ENCODE data around the gene CD82.
"Not testable (repeated sequence)": the region's sequence is repeated elsewhere in the genome, so short reads cannot be mapped to it uniquely, and the experiment has no call there.

Gene CD82

DNA sequence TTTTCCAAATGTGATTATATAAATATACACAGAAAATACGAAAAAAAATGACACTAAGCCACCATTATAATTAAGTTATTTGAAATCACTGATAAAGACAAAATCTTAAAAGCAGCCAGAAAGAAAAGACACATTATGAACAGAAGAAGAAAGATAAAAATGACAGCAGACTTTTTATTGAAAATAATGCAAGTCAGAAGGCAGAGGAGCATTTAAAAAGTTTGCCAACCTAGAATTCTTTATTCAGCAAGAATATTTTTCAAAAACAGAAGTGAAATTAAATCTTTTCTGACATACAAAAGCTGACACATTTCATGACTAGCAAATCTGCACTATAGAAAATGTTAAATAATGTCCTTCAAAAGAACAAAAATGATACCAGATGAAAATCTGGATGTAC, 77.8 kb downstream of the CD82 start:
- DNase-seq, result no peak

DNA sequence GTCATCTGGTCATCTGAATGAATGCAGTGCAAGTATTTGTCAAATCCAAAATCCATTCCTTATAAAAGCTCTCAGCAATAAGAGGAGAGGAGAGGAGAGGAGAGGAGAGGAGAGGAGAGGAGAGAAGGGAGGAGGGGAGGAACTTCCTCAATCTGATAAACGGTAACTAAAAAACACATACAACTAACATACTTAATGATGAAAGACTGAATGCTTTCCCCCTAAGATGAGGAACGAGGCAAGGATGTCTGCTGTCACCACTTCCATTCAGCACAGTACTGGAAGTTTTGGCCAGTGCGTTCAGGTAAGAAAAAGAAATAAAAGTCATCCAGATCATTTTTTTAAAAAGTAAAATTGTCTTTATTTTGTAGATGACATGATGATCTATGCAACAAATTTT, 80.4 kb downstream of the CD82 start:
- DNase-seq, result no peak

DNA sequence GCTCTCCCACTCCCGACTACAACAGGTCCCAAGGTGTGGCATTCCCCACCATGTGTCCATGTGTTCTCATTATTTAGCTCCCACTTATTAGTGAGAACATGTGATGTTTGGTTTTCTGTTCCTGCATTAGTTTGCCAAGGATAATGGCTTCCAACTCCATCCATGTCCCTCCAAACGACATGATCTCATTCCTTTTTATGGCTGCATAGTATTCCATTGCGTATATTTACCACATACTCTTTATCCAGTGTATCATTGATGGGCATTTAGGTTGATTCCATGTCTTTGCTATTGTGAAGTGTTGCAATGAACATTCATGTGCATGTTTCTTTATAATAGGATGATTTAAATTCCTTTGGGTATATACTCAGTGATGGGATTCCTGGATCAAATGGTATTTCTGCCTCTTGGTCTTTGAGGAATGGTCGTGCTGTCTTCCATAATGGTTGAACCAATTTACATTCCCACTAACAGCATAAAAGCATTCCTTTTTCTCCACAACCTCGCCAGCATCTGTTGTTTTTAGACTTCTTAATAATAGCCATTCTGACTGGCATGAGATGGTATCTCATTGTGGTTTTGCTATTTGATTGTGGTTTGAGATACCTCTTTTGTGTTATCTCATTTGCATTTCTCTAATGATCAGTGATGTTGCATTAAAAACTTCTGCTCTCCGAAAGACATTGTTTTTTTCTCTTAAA, 81.9 kb downstream of the CD82 start:
- not testable (repeated sequence) for DNase-seq

- no peak for DNase-seq
Observed at GRCh38 chr11:44648109-44648508, 82.6 kb downstream of the CD82 start.

DNA sequence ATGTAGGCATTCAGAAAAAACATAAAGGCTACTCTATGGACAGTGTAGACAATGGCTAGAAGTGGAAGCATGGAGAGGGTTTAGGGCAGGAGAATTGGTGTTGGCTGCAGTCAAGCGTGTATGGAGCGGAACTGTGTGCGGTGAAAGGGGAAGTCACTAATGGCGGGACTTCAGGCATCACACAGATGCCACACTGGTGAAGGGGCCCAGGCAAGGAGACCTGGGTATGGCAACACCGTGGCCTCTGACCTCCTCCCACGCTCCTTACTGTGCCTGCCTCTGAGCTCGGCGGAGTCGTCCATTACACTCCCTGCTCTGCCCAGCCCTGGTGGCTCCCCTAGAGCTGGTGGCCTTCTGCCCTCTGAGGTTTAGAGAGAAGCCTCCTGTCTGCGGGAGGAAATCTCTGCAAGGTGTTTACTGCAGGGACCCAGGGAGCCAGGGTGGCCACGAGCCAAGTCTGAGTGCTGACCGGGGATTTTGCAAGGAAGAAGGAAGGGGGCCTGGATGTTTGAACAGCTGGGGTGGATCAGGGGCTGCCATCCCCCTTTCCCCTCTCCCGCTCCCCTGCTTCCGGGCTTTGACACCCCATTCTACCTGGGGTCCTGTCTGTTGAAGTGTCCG, 86.2 kb downstream of the CD82 start:
- DNase-seq, result no peak

GRCh38 chr11:44652901-44653644, 87.6 kb downstream of the CD82 start:
- DNase-seq, result no peak

DNA sequence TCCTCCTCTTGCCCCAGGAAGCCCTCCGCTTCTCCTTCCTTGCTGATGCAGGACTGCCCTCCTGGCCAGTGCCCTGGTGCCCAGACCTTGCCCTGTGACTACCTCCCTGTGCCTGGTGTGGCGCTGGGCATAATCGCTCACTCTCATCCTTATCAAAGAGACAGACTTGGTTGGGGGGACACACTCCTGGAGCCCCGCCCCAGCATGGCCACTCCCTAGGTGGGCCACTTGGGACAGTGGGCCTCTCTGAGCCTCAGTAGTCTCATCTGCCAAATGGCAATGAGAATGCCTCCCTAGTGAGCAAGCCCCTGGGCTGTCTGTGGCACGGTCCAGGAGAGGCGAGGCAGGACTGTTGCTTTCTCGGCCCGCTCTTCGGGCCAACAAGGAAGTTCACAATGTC, 88.6 kb downstream of the CD82 start:
- DNase-seq, result no peak

- no peak for DNase-seq
Observed at GRCh38 chr11:44654596-44654995, 89.1 kb downstream of the CD82 start.

- DNase-seq, result no peak
Observed at GRCh38 chr11:44657836-44658505, 92.5 kb downstream of the CD82 start.

DNA sequence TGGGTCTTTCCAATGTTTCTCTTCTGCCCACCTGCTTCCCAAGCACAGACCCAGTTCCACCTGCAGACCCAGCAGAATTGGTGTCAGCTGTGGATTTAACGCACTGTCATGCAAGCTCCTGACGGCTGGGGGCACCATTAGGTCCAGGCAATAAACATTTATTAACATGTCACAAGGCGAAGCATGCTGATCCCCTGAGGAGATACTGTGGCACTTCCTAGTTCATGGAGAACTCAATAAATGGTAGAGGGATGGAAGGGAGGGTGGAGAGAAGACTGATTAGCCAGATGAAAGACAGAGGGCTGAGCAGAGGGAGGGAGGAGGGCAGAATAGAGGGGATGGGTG, 93.0 kb downstream of the CD82 start:
- DNase-seq, result no peak

DNA sequence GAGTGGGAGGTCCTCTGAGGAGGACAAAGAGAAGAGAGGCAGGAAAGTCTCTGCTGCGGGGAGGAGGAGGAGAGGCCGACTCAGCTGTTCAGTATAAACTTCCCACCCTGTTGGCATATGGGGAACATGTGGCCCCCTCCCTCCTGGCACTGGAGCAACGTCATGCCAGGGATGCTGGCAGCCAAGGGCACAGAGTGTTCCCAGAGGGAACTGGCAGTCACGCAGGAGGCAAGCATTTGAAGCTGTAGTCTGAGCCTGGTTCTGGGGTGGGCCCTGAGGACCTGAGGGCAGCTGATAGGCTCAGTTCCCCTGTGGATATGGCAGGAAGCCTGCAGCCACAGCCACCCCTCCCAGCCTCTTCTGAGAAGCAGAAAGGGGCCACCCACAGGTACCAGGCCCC, 94.2 kb downstream of the CD82 start:
- no peak for DNase-seq

DNA sequence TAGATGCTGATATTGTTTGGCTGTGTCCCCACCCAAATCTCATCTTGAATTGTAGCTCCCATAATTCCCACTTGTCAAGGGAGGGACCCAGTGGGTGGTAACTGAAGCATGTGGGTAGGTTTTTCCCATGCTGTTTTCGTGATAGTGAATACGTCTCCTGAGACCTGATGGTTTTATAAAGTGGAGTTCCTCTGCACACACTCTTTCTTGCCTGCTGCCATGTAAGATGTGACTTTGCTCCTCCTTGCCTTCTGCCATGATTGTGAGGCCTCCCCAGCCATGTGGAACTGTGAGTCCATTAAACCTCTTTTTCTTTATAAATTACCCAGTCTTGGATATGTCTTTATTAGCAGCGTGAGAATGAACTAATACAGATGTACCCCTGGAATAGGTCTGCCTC, 95.1 kb downstream of the CD82 start:
- DNase-seq, result not testable (repeated sequence)

DNA sequence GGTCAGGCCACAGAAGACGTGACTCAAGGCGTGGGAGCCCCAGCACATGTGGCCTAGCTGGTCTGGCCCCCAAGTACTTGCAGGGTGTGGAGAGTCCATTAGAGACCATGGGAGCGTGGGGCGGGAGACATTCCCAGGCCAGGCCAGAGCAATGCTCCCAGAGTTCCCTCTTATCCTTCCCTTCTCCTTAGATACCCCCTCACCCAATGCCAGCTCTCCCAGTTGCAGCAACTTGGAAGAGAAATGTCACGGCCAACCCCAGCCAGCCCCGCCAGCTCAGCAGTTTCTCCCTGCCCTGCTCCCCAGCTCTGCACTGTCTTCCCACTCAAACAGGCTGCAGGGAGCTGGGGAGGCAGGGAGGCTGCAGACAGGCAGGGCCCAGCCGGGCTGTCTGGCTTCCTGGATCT, 95.9 kb downstream of the CD82 start:
- DNase-seq, result no peak

Measured in inflammatory macrophage treated with lipopolysaccharide for 4 hours (primary cell).